HG02588 (cell line): ENCODE data around the gene RRP12.

Experiments
- ATAC-seq: cut with Tn5 transposase; IDR thresholded peaks from one replicate; pipeline ENCODE4 v1.9.1; 2021; ENCODE audit warnings: mild to moderate bottlenecking, moderate library complexity; ENCODE audit not compliant: unreplicated experiment

RRP12 gene

GRCh38 chr10:97319671-97320479 lies 81.3 kb downstream of the RRP12 start:
- peak; percentile 28 for ATAC-seq

GRCh38 chr10:97318772-97319651 lies 82.1 kb downstream of the RRP12 start, which contains the start of gene FRAT1:
Gene FRAT1 (plus strand): TSS chr10:97319271. CDS start chr10:97319454, 183 bp downstream.
- ATAC-seq, result peak; percentile 70

- no peak for ATAC-seq
Measured at GRCh38 chr10:97314671-97315070, 86.5 kb downstream of the RRP12 start.

- ATAC-seq, result no peak
Measured at GRCh38 chr10:97312897-97313296, 88.2 kb downstream of the RRP12 start.

GRCh38 chr10:97311111-97311626 lies 90.0 kb downstream of the RRP12 start:
- no peak for ATAC-seq

GRCh38 chr10:97307866-97308780 lies 93.0 kb downstream of the RRP12 start:
- ATAC-seq, result no peak

- no peak for ATAC-seq
Measured at GRCh38 chr10:97307441-97307840, 93.7 kb downstream of the RRP12 start.
